Esophagus muscularis mucosa (tissue), 4 donors: ENCODE results near the gene CYP27A1.

Experiments used
- EP300 ChIP-seq: sonication (generic); formaldehyde crosslinking; IDR thresholded peaks from one replicate; pipeline ENCODE4 v1.6.1; 2017; ENCODE audit warnings: antibody characterized with exemption
- POLR2A ChIP-seq: fragments of 450-650 bp; IDR thresholded peaks from one replicate; pipeline ENCODE4 v1.6.1; 2017; ENCODE audit warnings: antibody characterized with exemption, moderate library complexity, mild to moderate bottlenecking, low read depth
- POLR2AphosphoS5 ChIP-seq, 2 donors: sonication (generic); formaldehyde crosslinking; IDR thresholded peaks; one replicate each; pipeline ENCODE4 v1.6.1; 2017; ENCODE audit warnings: antibody characterized with exemption in 2 of 2
- TF ChIP-seq, protein P1 (sequence below), 3 experiments: fragments of 200-600 bp in 2 of 3; fragments of 450-650 bp in 1 of 3; sonication (generic) in 2 of 3; IDR thresholded peaks; one replicate each; pipeline ENCODE4 v1.5.1; 2017 to 2019; ENCODE audit warnings: antibody characterized with exemption in 3 of 3, mild to moderate bottlenecking in 2 of 3, moderate library complexity in 1 of 3

DNA sequence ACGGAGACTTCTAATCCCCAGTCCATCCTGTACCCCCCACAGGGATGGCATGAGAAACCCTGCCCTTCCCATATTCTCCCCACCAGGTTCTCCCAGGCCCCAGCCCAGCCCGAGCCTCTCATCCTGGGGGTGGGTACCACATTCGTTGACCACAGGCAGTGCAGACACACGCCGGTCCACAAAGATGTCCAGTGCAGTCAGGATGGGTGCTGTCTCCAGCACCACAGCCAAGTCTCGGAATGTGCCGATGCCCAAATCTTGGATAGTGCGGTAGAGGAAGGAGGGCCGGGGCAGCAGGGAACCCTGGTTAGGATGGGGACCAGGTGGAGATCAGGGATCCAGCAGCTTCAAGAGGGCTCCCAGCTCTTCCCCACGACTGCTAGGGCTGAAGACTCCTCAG, 44.8 kb downstream of the CYP27A1 start:
- TF ChIP-seq, protein P1, sequence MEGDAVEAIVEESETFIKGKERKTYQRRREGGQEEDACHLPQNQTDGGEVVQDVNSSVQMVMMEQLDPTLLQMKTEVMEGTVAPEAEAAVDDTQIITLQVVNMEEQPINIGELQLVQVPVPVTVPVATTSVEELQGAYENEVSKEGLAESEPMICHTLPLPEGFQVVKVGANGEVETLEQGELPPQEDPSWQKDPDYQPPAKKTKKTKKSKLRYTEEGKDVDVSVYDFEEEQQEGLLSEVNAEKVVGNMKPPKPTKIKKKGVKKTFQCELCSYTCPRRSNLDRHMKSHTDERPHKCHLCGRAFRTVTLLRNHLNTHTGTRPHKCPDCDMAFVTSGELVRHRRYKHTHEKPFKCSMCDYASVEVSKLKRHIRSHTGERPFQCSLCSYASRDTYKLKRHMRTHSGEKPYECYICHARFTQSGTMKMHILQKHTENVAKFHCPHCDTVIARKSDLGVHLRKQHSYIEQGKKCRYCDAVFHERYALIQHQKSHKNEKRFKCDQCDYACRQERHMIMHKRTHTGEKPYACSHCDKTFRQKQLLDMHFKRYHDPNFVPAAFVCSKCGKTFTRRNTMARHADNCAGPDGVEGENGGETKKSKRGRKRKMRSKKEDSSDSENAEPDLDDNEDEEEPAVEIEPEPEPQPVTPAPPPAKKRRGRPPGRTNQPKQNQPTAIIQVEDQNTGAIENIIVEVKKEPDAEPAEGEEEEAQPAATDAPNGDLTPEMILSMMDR (IDR thresholded peaks at IDR 0.05): no peak
- TF ChIP-seq EP300 (no peak), POLR2A (no peak), POLR2AphosphoS5 (IDR thresholded peaks at IDR 0.05) (no peak)
